Osteocyte (in vitro differentiated cells): ENCODE measurements around the gene HRC. TPM values are rescaled to one million over a fixed set of nuclear protein-coding genes. Genes with fewer than 3 reads are reported as not detected.
A peak's percentile ranks its signal among the peaks of the same experiment; 100 is the strongest.

ENCODE experiments used
- DNase-seq: peaks from one replicate; pipeline ENCODE4 v3.0.0; 2021; ENCODE audit warnings: mixed read lengths; ENCODE audit not compliant: unreplicated experiment; ENCODE audit errors: extremely low spot score
- H3K27ac Mint-ChIP-seq: one replicate; pipeline ENCODE4 v1.8.0; 2021; ENCODE audit warnings: mild to moderate bottlenecking, mixed read lengths; ENCODE audit not compliant: unreplicated experiment
- H3K27me3 Mint-ChIP-seq: one replicate; pipeline ENCODE4 v1.8.0; 2021; ENCODE audit warnings: mixed read lengths; ENCODE audit not compliant: unreplicated experiment
- H3K36me3 Mint-ChIP-seq: one replicate; pipeline ENCODE4 v1.8.0; 2021; ENCODE audit warnings: mixed read lengths; ENCODE audit not compliant: unreplicated experiment
- H3K4me1 Mint-ChIP-seq: one replicate; pipeline ENCODE4 v1.8.0; 2021; ENCODE audit warnings: mixed read lengths; ENCODE audit not compliant: unreplicated experiment
- H3K4me3 Mint-ChIP-seq: one replicate; pipeline ENCODE4 v1.8.0; 2021; ENCODE audit warnings: mild to moderate bottlenecking, moderate library complexity, mixed read lengths; ENCODE audit not compliant: unreplicated experiment
- H3K9me3 Mint-ChIP-seq: one replicate; pipeline ENCODE4 v1.8.0; 2021; ENCODE audit warnings: mixed read lengths; ENCODE audit not compliant: unreplicated experiment
- CTCF ChIP-seq: fragments of 200-600 bp; sonication (generic); IDR thresholded peaks from 2 replicates; pipeline ENCODE4 v1.5.0; 2021; ENCODE audit warnings: antibody characterized with exemption, mild to moderate bottlenecking, moderate library complexity
- total RNA-seq: library from RNA; stranded (reverse); gene quantifications from 2 replicates; pipeline ENCODE4 v1.2.1, GENCODE V29; 2021

Gene HRC
- total RNA-seq, 1 donor from 2014 or later = not detected

GRCh38 chr19:49107625-49108459 lies 47.4 kb downstream of the HRC start:
- DNase-seq = no peak
- H3K27ac Mint-ChIP-seq = no peak overlapping the region
- H3K36me3 Mint-ChIP-seq = peaks cover 32% of the 10 kb centered on the region
- no peaks in the 10 kb centered on the region for H3K27me3 Mint-ChIP-seq
- H3K9me3 Mint-ChIP-seq = no peaks in the 10 kb centered on the region
- H3K4me1 Mint-ChIP-seq = peaks cover 3% of the 10 kb centered on the region
- no peak for TF ChIP-seq CTCF
- H3K4me3 Mint-ChIP-seq = no peak overlapping the region

- no peak overlapping the region for H3K27ac Mint-ChIP-seq
- no peaks in the 10 kb centered on the region for H3K9me3 Mint-ChIP-seq
- TF ChIP-seq CTCF = peak; percentile 84
- DNase-seq = no peak
- H3K4me1 Mint-ChIP-seq = peaks cover 2% of the 10 kb centered on the region
- peaks cover 36% of the 10 kb centered on the region for H3K36me3 Mint-ChIP-seq
- no peaks in the 10 kb centered on the region for H3K27me3 Mint-ChIP-seq
- H3K4me3 Mint-ChIP-seq = no peak overlapping the region
Observed at GRCh38 chr19:49106648-49107135, 48.5 kb downstream of the HRC start.

GRCh38 chr19:49104229-49104864 lies 50.8 kb downstream of the HRC start:
- Mint-ChIP-seq H3K36me3 (peaks cover 47% of the 10 kb centered on the region), H3K9me3 (no peaks in the 10 kb centered on the region), H3K27ac (no peak overlapping the region), H3K27me3 (no peaks in the 10 kb centered on the region), H3K4me3 (no peak overlapping the region), H3K4me1 (no peaks in the 10 kb centered on the region)
- no peak for TF ChIP-seq CTCF
- no peak for DNase-seq

GRCh38 chr19:49103331-49104085 lies 51.7 kb downstream of the HRC start:
- Mint-ChIP-seq H3K9me3 (no peaks in the 10 kb centered on the region), H3K4me1 (no peaks in the 10 kb centered on the region)

More at GRCh38 chr19:49103331-49104085, 51.7 kb downstream of the HRC start:
- Mint-ChIP-seq H3K4me3 (no peak overlapping the region), H3K36me3 (peaks cover 45% of the 10 kb centered on the region), H3K27me3 (no peaks in the 10 kb centered on the region), H3K27ac (no peak overlapping the region)
- DNase-seq = no peak
- TF ChIP-seq CTCF = no peak
